OCI-LY3 (cell line): ENCODE data around the gene DUSP16.

Experiments
- CTCF ChIP-seq: fragments of 200-600, 300-600 bp; sonication (generic); IDR thresholded peaks from 2 replicates; pipeline ENCODE4 v1.5.1; 2014; ENCODE audit warnings: antibody characterized with exemption, low read length, low read depth
- EZH2phosphoT487 ChIP-seq: fragments of 200-600 bp; shearing (Covaris generic); IDR thresholded peaks from 2 replicates; pipeline ENCODE4 v1.6.1; 2018; ENCODE audit warnings: antibody characterized with exemption, mixed run types, low read depth

GRCh38 chr12:12445165-12445881 is 117.3 kb downstream of the DUSP16 start:
- TF ChIP-seq CTCF (no peak), EZH2phosphoT487 (no peak)
